T-helper 2 cell treated with Interferon-gamma antibody and Interleukin-4, amounts not matched to agents 5 μg/mL and 100 μg/mL, for 36 hours (primary cell): Measurements from ENCODE around the gene SH3RF3.

Source experiments
- DNase-seq: peaks from one replicate; pipeline ENCODE4 v3.0.0; 2021; ENCODE audit warnings: low spot score
- H3K27ac Mint-ChIP-seq: one replicate; pipeline ENCODE4 v1.8.0; 2021; ENCODE audit warnings: mild to moderate bottlenecking, mixed read lengths
- H3K27me3 Mint-ChIP-seq: one replicate; pipeline ENCODE4 v1.8.0; 2021; ENCODE audit warnings: low read depth, mixed read lengths
- H3K36me3 Mint-ChIP-seq: one replicate; pipeline ENCODE4 v1.8.0; 2021; ENCODE audit warnings: low read depth, mixed read lengths
- H3K4me1 Mint-ChIP-seq: one replicate; pipeline ENCODE4 v1.8.0; 2021; ENCODE audit warnings: low read depth, mixed read lengths
- H3K4me3 Mint-ChIP-seq: one replicate; pipeline ENCODE4 v1.8.0; 2022; ENCODE audit warnings: mild to moderate bottlenecking, moderate library complexity, mixed read lengths
- H3K9me3 Mint-ChIP-seq: one replicate; pipeline ENCODE4 v1.8.0; 2021; ENCODE audit warnings: mixed read lengths

Gene SH3RF3

GRCh38 chr2:109454304-109454703, 325.3 kb downstream of the SH3RF3 start:
- peaks cover 2% of the 10 kb centered on the region for H3K27me3 Mint-ChIP-seq
- H3K27ac Mint-ChIP-seq, result no peak overlapping the region
- H3K4me3 Mint-ChIP-seq, result no peak overlapping the region
- no peaks in the 10 kb centered on the region for H3K9me3 Mint-ChIP-seq
- peaks cover 6% of the 10 kb centered on the region for H3K4me1 Mint-ChIP-seq
- H3K36me3 Mint-ChIP-seq, result no peaks in the 10 kb centered on the region
- no peak for DNase-seq

DNA sequence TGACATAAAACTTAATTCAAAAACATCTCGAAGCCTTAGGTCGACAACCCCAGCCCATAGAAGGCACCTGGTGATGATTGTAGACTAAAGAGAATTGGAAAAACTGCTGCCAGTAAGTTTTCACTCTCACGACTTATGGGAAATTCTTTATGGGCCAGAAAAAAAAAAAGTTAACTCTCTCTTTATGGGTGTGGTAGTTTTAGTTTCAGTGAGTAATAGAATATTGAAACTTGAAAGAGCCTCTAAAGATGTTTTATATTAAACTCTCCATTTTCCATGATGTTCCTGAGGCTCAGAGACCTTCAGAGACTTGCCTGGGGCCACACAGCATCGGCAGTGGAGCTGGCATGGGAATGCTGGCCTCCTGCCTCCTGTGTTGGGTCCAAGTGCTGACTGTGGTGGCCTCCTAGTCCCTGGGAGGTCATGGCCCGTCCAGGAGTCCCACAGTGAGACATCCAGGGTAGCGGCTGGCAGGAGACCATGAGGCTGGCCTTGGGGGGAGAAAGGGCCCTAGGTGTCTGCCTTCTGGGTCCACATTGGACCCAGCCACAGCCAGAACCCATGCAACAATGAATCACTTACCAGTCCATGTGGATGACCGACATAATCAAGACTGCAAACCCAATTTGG, 325.9 kb downstream of the SH3RF3 start:
- Mint-ChIP-seq H3K4me3 (no peak overlapping the region), H3K27ac (no peak overlapping the region), H3K4me1 (peaks cover 6% of the 10 kb centered on the region), H3K36me3 (no peaks in the 10 kb centered on the region), H3K9me3 (no peaks in the 10 kb centered on the region), H3K27me3 (peaks cover 2% of the 10 kb centered on the region)
- DNase-seq, result no peak

- Mint-ChIP-seq H3K27me3 (peaks cover 2% of the 10 kb centered on the region), H3K4me1 (peaks cover 6% of the 10 kb centered on the region), H3K36me3 (no peaks in the 10 kb centered on the region), H3K4me3 (no peak overlapping the region), H3K9me3 (no peaks in the 10 kb centered on the region), H3K27ac (no peak overlapping the region)
- no peak for DNase-seq
Observed at GRCh38 chr2:109455731-109456691, 327.0 kb downstream of the SH3RF3 start.

- Mint-ChIP-seq H3K27me3 (peaks cover 2% of the 10 kb centered on the region), H3K9me3 (no peaks in the 10 kb centered on the region), H3K4me3 (no peak overlapping the region), H3K27ac (no peak overlapping the region), H3K36me3 (no peaks in the 10 kb centered on the region), H3K4me1 (peaks cover 6% of the 10 kb centered on the region)
- DNase-seq, result no peak
Observed at GRCh38 chr2:109456776-109457175, 327.8 kb downstream of the SH3RF3 start.

- Mint-ChIP-seq H3K36me3 (no peaks in the 10 kb centered on the region), H3K27ac (no peak overlapping the region), H3K4me1 (peaks cover 6% of the 10 kb centered on the region), H3K4me3 (no peak overlapping the region), H3K27me3 (peaks cover 2% of the 10 kb centered on the region), H3K9me3 (no peaks in the 10 kb centered on the region)
- DNase-seq, result no peak
Observed at GRCh38 chr2:109457366-109457765, 328.4 kb downstream of the SH3RF3 start.

DNA sequence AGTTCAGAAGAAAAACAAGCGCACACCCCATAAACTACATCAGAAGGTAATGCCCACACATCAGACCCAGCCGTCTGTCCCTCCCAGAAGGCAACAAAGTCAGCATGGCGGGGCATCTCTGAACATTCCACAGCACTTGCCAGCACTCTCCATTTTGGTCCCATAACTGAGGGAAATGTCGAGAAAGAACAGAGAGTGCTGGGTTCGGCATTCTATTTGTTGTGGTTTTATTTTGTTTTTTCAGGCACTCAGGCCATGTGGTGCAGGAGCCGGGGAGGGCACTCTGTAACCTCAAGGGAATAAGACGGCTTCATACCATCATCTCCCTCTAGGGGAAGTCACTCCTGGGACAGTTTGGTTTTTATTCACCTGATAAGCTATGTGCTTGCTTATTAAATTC, 328.8 kb downstream of the SH3RF3 start:
- H3K9me3 Mint-ChIP-seq, result no peaks in the 10 kb centered on the region
- DNase-seq, result no peak
- peaks cover 2% of the 10 kb centered on the region for H3K27me3 Mint-ChIP-seq
- H3K4me3 Mint-ChIP-seq, result no peak overlapping the region
- H3K4me1 Mint-ChIP-seq, result peaks cover 6% of the 10 kb centered on the region
- no peaks in the 10 kb centered on the region for H3K36me3 Mint-ChIP-seq
- H3K27ac Mint-ChIP-seq, result no peak overlapping the region

DNA sequence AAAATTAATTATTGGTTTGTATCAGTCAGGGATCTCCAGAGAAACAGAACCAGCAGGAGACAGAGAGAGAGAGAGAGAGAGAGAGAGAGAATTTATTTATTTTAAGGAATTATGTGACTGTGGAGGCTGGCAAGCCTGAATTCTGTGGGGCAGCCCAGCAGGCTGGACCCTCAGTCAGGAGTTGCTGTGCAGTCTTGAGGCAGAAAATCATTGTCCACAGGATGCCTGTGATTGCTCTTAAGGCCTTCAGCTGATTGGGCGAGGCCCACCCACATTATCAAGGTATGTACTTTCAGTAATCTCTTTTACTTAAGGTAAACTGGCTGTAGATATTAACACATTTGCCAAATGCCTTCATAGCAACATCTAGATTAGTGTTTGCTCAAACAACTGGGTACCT, 329.5 kb downstream of the SH3RF3 start:
- Mint-ChIP-seq H3K27me3 (peaks cover 2% of the 10 kb centered on the region), H3K4me1 (peaks cover 6% of the 10 kb centered on the region), H3K9me3 (no peaks in the 10 kb centered on the region), H3K36me3 (no peaks in the 10 kb centered on the region), H3K4me3 (no peak overlapping the region), H3K27ac (no peak overlapping the region)
- no peak for DNase-seq

DNA sequence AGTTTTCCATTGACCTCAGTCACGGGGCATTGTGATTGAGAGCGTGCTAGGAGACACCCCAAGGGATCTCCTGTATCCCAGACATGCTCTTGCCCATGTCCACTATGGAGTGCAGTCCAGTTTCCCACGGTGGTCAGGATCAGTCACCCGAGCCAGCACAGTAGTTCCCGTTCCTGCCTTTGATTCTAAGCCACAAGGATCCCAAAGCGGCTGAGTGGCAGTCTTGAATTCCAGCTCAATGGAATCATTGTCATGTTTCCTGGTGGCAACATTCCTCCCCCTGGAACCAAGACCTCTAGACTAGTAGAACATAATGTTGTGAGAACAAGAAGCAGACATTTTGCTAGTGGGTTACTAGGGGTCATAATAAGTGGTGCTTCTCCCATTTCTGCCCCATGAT, 330.5 kb downstream of the SH3RF3 start:
- no peaks in the 10 kb centered on the region for H3K36me3 Mint-ChIP-seq
- peaks cover 2% of the 10 kb centered on the region for H3K27me3 Mint-ChIP-seq
- H3K27ac Mint-ChIP-seq, result no peak overlapping the region
- DNase-seq, result no peak
- no peak overlapping the region for H3K4me3 Mint-ChIP-seq
- peaks cover 5% of the 10 kb centered on the region for H3K4me1 Mint-ChIP-seq
- no peaks in the 10 kb centered on the region for H3K9me3 Mint-ChIP-seq

DNA sequence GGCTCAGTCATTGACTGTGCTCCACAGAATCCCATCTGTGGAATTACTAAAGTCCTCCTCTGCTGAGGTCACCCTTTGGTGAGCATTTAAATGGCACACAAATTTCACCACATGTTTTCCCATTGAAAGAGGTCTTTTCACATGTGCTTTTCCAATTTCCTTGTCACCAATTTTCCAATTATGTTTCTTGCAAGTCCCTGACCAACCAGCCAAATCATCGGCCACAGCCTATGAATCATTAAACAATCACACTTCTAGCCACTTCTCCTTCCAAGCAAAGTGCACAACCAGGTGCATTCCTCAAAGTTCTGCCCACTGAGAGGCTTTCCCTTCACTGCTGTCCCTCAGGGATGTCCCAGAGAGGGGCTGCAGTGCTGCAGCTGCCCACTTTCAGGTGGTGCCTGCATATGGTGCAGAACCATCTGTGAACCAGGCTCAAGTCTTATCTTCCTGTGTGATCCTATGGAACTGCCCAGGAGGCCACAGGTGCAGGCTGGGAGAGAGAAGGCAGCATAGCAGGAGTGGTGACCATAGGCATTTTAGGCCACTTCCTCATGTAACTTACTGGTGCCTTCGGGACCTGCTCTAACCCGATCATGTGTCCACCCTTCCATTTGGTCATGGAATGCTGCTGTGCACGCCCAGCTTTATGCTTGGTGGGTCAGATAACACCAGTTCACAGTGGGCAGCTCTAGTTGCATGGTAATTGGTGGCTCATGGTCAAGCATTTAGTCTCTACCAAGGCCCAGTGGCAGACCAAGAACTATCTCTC, 331.7 kb downstream of the SH3RF3 start:
- Mint-ChIP-seq H3K9me3 (no peaks in the 10 kb centered on the region), H3K4me1 (no peaks in the 10 kb centered on the region), H3K27me3 (peaks cover 2% of the 10 kb centered on the region), H3K4me3 (no peak overlapping the region), H3K36me3 (no peaks in the 10 kb centered on the region), H3K27ac (no peak overlapping the region)
- DNase-seq, result no peak

- Mint-ChIP-seq H3K4me1 (no peaks in the 10 kb centered on the region), H3K27me3 (peaks cover 5% of the 10 kb centered on the region), H3K4me3 (no peak overlapping the region), H3K9me3 (no peaks in the 10 kb centered on the region), H3K27ac (no peak overlapping the region), H3K36me3 (no peaks in the 10 kb centered on the region)
- no peak for DNase-seq
Observed at GRCh38 chr2:109463236-109463635, 334.2 kb downstream of the SH3RF3 start.

DNA sequence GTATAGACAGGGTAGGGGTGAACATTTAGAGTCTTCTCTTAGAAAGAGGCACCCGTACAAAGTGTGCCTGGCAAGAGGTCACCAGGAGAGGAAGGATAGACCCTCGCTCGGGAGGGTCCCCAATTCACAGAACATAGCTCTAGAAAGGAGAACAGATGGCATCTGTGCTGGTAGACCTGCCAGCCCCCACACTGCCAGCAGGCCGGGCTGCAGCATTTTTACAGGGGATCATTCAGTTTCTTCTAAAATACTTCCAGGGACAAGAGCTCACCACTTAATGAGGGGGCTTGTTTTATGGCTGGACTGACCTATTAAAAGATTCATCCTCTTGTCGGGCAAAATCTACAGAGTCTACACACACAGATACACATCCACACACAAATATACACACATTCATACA, 334.9 kb downstream of the SH3RF3 start:
- Mint-ChIP-seq H3K9me3 (no peaks in the 10 kb centered on the region), H3K36me3 (no peaks in the 10 kb centered on the region), H3K27me3 (peaks cover 3% of the 10 kb centered on the region), H3K27ac (no peak overlapping the region), H3K4me3 (no peak overlapping the region), H3K4me1 (no peaks in the 10 kb centered on the region)
- no peak for DNase-seq

DNA sequence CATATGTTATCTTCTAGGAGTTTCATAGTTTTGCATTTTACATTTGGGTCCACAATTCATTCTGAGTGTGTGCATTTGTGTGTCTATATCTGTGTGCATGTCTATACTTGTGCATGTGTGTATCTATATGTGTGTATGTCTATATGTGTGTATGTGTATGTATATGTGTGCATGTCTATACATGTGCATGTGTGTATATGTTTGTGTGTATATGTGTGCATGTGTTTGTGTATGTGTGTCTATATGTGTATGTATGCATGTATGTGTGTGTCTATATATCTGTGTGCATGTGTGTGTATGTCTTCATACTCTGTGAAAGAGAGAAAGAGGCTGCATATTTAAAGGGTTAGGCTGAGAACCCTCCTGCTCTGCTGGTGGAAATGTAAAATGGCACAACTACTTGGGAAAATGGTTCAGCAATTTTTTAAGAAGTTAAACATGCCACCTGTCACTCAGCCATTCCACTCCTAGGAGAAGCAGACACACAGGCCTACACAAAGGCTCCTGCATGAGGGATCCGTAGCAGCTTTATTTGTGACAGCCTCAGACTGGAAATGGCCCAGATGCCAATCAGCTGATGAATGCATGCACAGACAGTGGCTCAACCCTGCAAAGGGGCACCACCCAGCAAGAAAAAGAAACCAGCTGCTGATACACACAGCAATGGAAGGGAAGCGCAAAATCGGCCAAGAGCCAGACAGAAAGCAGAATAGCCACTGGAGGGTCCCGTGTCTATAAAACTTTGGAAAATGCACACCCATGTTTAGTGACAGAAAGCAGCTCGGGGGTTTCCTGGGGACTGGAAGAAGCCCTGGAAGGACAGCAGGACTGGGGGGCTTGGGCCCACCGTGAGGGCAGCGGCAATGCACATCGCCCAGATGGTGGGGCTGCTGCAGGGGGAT, 337.9 kb downstream of the SH3RF3 start:
- Mint-ChIP-seq H3K4me3 (no peak overlapping the region), H3K27me3 (peaks cover 3% of the 10 kb centered on the region), H3K27ac (no peak overlapping the region), H3K4me1 (peaks cover 2% of the 10 kb centered on the region), H3K36me3 (no peaks in the 10 kb centered on the region), H3K9me3 (no peaks in the 10 kb centered on the region)
- DNase-seq, result no peak

DNA sequence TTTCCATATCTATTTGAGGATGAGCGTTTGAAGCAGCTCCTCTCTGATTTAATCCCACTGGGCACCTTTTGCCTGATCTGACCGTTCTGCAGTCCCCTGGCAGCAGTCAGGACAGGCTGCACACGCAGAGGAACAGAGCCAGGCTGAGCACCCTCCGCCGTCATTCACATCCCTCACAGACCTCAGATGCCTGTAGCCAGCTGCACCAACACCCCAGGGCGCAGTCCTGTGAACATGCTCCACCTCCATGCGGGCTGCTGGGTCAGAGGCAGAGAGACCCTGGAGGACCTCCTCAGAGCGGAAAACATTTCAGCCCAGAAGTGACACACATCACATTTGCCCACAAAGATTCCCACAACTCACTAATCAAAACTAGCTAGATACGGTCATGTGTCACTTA, 338.7 kb downstream of the SH3RF3 start:
- Mint-ChIP-seq H3K27ac (no peak overlapping the region), H3K27me3 (peaks cover 3% of the 10 kb centered on the region), H3K4me1 (peaks cover 2% of the 10 kb centered on the region), H3K4me3 (no peak overlapping the region), H3K36me3 (no peaks in the 10 kb centered on the region), H3K9me3 (no peaks in the 10 kb centered on the region)
- no peak for DNase-seq
